HG02759 (cell line): ENCODE data around the gene PRELP.
"Not testable (repeated sequence)": the region's sequence is repeated elsewhere in the genome, so short reads cannot be mapped to it uniquely, and the experiment has no call there.

Experiments
- ATAC-seq: cut with Tn5 transposase; IDR thresholded peaks from one replicate; pipeline ENCODE4 v1.9.1; 2021; ENCODE audit warnings: mild to moderate bottlenecking, moderate library complexity; ENCODE audit not compliant: unreplicated experiment

PRELP gene

DNA sequence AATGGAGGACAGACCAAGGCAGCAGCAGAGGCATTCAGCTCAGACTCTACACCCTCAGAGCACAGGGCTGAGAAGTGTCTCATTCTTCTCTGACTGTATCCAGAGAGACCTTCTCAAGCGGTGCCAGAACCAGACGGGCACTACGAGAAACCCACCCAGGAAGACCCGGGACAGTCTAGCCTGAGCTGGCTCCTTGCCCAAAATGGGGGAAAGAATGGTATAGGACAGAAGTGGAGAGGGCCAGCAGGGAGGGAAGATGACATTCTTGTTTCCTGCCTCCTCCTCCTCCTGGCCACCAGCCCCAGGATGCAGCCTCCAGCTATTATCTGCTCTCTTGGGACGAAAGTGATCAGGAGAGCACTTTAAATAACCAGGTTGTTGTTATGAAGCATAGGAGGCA, 22.6 kb upstream of the PRELP start:
- ATAC-seq: no peak

DNA sequence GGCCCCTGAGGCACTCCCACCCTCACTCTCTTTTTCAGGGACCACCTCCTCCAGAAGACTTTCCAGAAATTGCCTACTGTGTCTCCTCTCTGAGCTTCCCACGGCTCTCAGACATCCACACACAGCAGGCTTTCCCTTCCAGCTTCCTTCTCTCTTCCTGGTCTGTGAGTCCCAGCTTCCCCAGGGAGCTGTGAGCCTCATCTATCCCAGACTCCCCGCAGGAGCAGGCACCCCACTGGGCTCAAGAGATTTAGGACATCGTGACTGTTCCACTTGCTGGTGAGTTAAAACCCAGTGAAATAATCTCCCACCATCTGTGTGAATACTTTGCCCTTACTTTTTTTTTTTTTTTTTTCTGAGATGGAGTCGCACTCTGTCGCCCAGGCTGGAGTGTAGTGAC, 22.0 kb upstream of the PRELP start:
- no peak for ATAC-seq

DNA sequence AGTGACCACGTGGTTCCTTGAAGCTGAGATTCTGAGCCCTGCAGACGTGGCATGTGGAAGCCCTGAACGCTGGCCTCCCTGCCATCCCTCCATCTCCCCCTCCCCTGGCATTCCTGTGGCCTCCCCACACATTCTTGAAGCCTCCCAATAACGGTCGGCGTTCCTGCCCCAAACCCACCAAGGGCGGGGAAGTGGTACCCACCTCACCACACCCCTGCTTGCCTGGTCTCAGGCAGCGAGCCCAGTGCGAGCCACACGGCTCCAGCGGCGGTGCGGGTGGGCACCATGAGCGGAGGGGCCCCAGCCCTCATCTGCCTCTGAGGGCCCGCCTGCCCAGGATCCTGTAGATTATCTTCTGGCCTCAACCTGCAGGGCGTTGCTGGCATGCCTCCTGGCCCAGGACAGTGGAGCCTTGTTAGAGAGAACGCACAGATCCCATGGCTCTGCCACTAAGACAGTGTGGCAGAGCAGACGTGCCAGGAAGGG, 20.6 kb upstream of the PRELP start:
- ATAC-seq: no peak

DNA sequence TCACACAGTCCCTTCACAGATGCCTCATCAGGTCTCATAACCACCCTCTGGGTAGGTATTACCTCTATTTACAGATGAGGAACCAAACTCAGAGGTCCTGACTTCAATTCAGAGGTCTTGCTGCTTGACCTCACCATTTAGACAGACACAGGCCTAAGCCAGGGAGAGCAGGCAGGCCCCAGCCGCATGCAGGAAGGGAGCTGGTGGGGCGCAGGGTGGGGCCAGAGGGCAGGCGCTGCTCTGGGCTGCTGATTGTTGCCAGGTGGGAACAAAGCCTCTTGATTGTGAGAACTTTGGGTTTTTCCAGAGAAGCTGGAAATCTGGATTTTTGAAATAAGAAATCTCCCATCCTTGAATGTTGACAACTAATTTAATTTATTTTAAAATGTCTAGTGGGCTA, 19.9 kb upstream of the PRELP start:
- ATAC-seq: no peak

GRCh38 chr1:203456577-203456976, 19.0 kb upstream of the PRELP start:
- ATAC-seq: no peak

- no peak for ATAC-seq
These were observed 17.5 kb upstream of the PRELP start for GRCh38 chr1:203458078-203458477.

GRCh38 chr1:203459671-203460201, 15.9 kb upstream of the PRELP start:
- no peak for ATAC-seq

- no peak for ATAC-seq
These were observed 13.9 kb upstream of the PRELP start for GRCh38 chr1:203461717-203462116.

DNA sequence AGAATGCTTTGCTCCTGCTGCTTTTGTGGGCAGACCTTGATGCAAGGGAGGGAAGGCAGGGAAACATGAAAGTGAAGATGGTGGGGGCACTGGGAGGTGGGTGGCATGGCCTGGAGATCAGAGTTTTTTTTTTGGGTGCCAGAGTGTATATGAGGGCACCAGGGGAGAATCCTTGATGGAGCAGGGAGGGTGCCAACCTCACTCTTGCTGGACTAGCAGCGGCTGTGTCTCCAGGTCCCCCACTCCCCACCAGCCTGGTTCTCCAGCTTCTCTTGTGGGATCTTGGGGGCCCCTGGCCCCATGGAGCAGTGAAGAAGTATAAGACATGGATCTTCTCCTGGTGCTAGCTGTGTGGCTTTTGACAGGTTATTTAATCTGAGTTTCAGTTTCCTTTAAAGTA, 13.5 kb upstream of the PRELP start:
- no peak for ATAC-seq

DNA sequence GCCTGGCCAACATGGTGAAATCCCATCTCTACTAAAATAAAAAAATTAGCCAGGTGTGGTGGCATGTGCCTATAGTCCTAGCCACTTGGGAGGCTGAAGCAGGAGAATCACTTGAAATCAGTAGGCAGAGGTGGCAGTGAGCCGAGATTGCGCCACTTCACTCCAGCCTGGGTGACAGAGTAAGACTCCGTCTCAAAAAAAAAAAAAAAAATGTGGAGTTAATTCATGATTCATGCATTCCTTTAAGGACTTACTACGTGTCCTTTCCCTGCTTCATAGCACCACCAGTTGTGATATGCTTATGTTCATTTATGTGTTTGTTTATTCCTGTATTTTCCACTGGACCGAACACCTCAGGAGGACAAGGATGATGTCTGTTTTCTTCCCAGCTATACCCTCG, 12.7 kb upstream of the PRELP start:
- ATAC-seq: no peak

- no peak for ATAC-seq
These were observed 12.0 kb upstream of the PRELP start for GRCh38 chr1:203463469-203464062.

DNA sequence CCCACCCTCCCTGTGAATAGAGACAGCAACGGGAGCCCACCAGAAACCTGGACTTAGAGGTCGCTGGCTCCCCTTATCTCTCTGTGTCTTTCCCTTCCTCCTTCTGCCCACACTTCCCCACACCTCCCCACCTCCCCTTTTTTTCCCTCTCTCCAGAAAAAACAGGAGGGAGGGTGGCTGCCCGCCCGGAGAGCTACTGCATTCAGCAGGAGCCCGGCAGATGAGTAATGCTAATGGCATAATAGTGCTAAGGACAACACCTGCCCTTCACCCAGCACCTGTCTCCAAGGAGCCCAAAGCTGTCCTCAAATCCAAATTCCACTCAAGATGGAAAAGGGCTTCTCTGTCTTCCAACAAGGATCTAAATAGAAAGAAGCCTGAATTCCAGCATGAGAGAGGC, 11.4 kb upstream of the PRELP start:
- no peak for ATAC-seq

DNA sequence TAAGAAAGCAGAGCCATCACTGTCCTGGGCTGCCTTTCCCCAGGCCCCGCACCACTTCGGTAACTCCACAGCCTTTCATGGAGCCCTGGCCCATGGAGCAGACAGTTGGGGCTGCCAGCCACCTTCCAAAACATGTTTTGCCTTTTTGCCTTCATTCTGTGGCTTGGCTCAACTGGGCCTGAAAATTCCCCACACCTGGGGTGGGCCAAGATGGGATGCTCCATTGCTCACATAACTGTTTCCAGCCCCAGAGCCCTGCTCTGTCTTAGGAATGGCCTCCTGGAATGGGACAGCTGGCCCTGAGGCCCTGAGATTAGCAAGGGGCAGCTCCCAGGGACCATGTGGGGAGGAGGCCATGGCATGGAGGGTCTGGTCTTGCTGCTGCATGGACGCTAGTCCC, 10.9 kb upstream of the PRELP start:
- no peak for ATAC-seq

GRCh38 chr1:203465146-203465798, 10.3 kb upstream of the PRELP start:
- ATAC-seq: no peak

- ATAC-seq: no peak
These were observed 9.7 kb upstream of the PRELP start for GRCh38 chr1:203465948-203466347.

DNA sequence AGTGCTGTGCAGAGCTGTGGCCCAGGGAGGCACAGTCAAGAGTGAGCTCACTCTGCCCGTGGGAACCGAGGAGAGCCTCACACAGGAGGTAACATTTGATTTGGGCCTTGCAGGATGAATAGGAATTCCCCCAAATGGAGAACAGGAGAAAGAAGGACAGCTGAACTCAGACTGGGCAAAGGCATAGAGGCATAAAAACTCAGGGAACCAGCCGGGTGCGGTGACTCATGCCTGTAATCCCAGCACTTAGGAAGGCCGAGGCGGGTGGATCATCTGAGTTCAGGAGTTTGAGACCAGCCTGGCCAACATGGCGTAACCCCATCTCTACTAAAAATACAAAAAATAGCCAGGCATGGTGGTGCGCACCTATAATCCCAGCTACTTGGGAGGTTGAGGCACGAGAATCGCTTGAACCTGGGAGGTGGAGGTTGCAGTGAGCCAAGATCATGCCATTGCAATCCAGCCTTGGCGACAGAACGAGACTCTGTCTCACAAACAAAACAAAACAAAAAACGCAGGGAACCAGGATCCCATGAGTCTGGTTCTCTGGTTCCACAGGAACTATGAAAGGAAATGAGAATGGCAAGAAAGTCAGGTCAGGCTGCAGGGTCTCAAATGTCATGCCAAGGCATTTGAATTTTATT, 8.6 kb upstream of the PRELP start:
- ATAC-seq: not testable (repeated sequence)

- ATAC-seq: no peak
These were observed 8.1 kb upstream of the PRELP start for GRCh38 chr1:203467550-203467921.

- no peak for ATAC-seq
These were observed 7.3 kb upstream of the PRELP start for GRCh38 chr1:203468326-203468725.

DNA sequence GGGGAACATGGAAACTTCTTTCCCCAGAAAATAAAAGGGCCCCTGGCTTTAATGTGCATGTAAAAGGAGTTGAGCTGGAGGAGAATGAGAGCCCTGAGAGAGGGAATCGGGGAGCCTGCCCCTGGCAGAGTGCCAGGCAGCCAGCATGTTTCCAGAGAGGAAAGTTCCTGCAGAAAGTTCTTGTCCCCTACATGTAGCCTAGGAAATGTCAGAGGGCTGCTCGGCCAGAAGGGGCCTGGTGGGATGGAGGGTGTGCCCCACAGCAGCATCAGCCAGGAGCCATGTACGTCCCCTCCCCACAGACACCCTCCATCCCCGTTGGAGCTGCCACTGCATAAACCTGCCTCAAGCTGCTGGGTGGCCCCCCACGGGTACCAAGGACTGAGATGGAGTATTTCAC, 5.4 kb upstream of the PRELP start:
- ATAC-seq: no peak

DNA sequence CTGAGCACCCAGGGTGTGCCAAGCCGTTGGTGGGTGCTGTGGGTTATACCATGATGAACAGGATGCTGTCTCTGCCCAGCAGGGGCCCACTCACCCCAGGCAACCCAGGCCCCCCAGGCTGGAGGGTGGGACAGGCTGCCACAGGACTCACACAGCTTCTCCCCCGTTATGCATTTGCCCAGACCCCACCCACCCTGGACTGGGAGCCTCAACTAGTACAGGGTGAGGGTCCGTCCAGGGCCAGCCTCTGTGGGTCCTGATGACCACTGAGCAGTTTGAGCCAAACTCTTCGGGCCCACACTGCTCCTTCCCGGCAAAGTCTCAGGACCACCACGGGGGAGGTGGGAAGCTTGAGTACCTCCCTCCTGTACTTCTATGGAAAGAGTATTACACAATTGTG, 3.8 kb upstream of the PRELP start:
- no peak for ATAC-seq

DNA sequence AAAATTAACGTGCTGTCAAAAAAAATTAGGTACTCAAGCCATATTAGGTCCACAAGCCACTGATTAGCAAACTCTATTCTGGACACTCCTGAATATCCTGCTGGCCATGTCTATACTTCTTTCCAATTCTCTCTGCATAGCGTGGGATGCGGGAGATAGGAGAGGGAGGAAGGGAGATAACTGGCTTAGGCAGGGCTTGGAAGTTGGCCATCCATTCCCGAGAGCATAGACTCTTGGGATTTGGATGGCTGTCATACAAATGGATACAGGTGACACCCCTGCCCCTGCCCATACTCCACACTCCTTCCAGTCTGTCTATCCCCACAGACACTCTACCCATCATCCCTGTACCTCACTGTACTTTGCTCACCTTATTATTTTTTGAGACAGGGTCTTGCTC, 2.3 kb upstream of the PRELP start:
- ATAC-seq: no peak

DNA sequence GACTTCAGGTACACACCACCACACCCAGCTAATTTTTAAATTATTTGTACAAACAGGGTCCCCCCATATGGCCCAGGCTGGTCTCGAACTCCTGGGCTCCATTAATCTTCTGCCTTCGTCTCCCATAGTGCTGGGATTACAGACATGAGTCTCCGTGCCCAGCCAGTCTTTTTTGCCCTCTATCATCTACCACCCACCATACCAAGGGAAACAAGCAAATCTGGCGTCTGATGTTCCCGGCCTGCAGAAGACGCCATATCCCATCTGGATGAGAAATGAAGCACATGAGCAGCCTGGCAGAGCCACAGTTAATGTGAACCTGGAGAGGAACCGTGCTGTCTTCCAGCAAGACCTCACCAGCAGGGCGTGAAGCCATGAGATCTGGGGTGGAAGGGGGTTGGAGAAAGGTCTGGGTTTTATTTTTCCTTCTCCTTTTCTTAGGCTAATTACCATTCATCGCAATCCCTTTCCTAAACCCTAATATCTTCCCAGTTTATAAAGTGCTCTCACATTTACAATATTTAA, 1.8 kb upstream of the PRELP start:
- ATAC-seq: no peak
